Measurements from ENCODE around the gene UROC1. TPM values are rescaled to one million over a fixed set of nuclear protein-coding genes. Genes with fewer than 3 reads are reported as not detected.

Gene UROC1
- total RNA-seq, 6 donors from 2014 or later: not detected

GRCh38 chr3:126490619-126491018, 27.0 kb downstream of the UROC1 start:
- TF ChIP-seq POLR2AphosphoS5 (IDR thresholded peaks at IDR 0.05) (no peak), EP300 (IDR thresholded peaks at IDR 0.05) (no peak), POLR2A (IDR thresholded peaks at IDR 0.05) (no peak)
- TF ChIP-seq, protein P1, sequence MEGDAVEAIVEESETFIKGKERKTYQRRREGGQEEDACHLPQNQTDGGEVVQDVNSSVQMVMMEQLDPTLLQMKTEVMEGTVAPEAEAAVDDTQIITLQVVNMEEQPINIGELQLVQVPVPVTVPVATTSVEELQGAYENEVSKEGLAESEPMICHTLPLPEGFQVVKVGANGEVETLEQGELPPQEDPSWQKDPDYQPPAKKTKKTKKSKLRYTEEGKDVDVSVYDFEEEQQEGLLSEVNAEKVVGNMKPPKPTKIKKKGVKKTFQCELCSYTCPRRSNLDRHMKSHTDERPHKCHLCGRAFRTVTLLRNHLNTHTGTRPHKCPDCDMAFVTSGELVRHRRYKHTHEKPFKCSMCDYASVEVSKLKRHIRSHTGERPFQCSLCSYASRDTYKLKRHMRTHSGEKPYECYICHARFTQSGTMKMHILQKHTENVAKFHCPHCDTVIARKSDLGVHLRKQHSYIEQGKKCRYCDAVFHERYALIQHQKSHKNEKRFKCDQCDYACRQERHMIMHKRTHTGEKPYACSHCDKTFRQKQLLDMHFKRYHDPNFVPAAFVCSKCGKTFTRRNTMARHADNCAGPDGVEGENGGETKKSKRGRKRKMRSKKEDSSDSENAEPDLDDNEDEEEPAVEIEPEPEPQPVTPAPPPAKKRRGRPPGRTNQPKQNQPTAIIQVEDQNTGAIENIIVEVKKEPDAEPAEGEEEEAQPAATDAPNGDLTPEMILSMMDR (IDR thresholded peaks at IDR 0.05): no peak
- Histone ChIP-seq H3K36me3 (no peaks in the 10 kb centered on the region), H3K27me3 (no peaks in the 10 kb centered on the region), H3K27ac (no peak overlapping the region), H3K9me3 (no peaks in the 10 kb centered on the region), H3K4me1 (peaks cover 7 to 13% (median 9%) of the 10 kb centered on the region in 4 donors), H3K4me3 (no peak overlapping the region)
- ATAC-seq (ENCODE audit: low FRiP score in 2 of 2): no peak
- no peak for DNase-seq
- 79 to 85% methylated on average over 4 to 6 of the region's 6 CpGs for WGBS, 2 donors

DNA sequence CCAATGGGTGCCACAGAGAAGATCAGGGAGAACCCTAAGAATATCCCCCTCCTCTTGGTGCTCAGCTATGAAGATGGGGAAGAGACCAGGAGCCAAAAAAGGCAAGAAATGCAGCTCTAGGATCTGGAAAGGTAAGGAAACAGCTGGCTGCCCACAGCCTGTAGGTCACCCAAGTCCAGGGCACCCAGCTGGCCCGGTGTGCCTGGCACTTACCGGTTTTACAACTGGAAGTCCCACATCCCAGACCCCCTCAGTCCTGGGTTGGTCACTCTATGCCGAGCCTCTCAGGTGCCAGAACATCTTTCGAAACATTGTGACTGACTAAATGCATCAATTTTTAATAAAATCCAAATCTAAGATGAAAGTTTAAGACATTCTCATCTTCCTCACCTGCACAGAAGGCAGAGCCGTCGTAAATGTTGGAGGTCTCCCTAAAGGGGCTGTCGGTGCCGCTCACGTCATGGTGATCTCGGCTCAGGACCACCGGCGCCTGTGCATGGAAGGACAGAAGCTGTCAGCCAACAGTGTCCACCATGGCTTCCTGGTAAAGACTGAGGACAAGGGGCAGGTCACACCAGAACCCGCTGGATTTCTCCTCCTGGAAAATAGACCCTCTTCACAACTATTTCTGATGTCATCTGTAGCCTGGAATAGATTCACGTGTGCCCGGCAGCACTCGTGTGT, 28.5 kb downstream of the UROC1 start:
- no peaks in the 10 kb centered on the region for H3K36me3 ChIP-seq
- H3K4me3 ChIP-seq: no peak overlapping the region
- WGBS, 2 donors: 93 to 96% methylated on average over 16 of the region's 16 CpGs
- no peaks in the 10 kb centered on the region for H3K27me3 ChIP-seq
- peaks cover 7 to 13% (median 9%) of the 10 kb centered on the region in 4 donors for H3K4me1 ChIP-seq
- DNase-seq (no peak), ATAC-seq (ENCODE audit: low FRiP score in 2 of 2) (no peak)
- no peak overlapping the region for H3K27ac ChIP-seq
- H3K9me3 ChIP-seq: no peaks in the 10 kb centered on the region
- TF ChIP-seq POLR2AphosphoS5 (IDR thresholded peaks at IDR 0.05) (no peak), POLR2A (IDR thresholded peaks at IDR 0.05) (no peak), EP300 (IDR thresholded peaks at IDR 0.05) (no peak)
- TF ChIP-seq, protein P1 (IDR thresholded peaks at IDR 0.05): no peak

DNA sequence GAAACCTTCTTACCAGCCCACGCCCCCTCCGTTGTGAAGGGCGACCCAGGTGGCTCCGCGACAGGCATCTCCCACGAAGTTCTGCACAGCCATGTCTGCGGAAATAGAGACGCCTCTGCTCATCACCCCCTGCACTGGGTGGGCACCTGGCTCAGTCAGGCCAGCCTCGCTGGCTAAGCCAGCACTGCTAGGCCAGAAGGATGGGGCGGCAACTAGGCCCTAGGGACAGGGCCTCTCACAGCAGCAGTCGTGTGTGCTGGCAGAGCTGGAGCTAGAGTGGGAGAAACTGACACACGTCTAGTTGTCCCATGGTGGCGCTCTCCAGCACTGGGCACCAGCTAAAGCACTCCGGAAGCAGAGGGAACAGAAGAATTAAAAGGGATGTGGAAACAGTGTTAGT, 29.4 kb downstream of the UROC1 start:
- DNase-seq (no peak), ATAC-seq (ENCODE audit: low FRiP score in 2 of 2) (no peak)
- Histone ChIP-seq H3K4me3 (no peak overlapping the region), H3K36me3 (no peaks in the 10 kb centered on the region), H3K27ac (peak overlapping the region in 1 of 4 donors; percentile 71), H3K9me3 (no peaks in the 10 kb centered on the region), H3K4me1 (peaks cover 7 to 13% (median 9%) of the 10 kb centered on the region in 4 donors), H3K27me3 (no peaks in the 10 kb centered on the region)
- 82 to 88% methylated on average over 12 to 14 of the region's 14 CpGs for WGBS, 2 donors
- TF ChIP-seq POLR2A (IDR thresholded peaks at IDR 0.05) (no peak), POLR2AphosphoS5 (IDR thresholded peaks at IDR 0.05) (no peak), EP300 (IDR thresholded peaks at IDR 0.05) (no peak)
- TF ChIP-seq, protein P1 (IDR thresholded peaks at IDR 0.05): no peak

GRCh38 chr3:126487151-126487771, 30.3 kb downstream of the UROC1 start:
- peak in 1 of 2 donors; percentile 7 for ATAC-seq (ENCODE audit: low FRiP score in 2 of 2)
- TF ChIP-seq POLR2AphosphoS5 (IDR thresholded peaks at IDR 0.05) (no peak), POLR2A (IDR thresholded peaks at IDR 0.05) (no peak)
- TF ChIP-seq, protein P1 (IDR thresholded peaks at IDR 0.05): peak in 3 of 6 experiments; percentile 11 to 22 (median 12)
- no peaks in the 10 kb centered on the region for H3K9me3 ChIP-seq
- peaks cover 7 to 13% (median 9%) of the 10 kb centered on the region in 4 donors for H3K4me1 ChIP-seq
- 45 to 47% methylated on average over 5 to 17 of the region's 17 CpGs for WGBS, 2 donors
- H3K27ac ChIP-seq: peak overlapping the region in 2 of 4 donors; percentile 34 to 71
- no peaks in the 10 kb centered on the region for H3K27me3 ChIP-seq
- DNase-seq: peak in 1 of 2 donors; percentile 32
- H3K4me3 ChIP-seq: no peak overlapping the region
- no peaks in the 10 kb centered on the region for H3K36me3 ChIP-seq

Measured in upper lobe of left lung (tissue), 6 donors.